Thymus (tissue), 11 donors: ENCODE data around the gene DCBLD2. TPM values are rescaled to one million over a fixed set of nuclear protein-coding genes. Genes with fewer than 3 reads are reported as not detected.
"Not testable (repeated sequence)": the region's sequence is repeated elsewhere in the genome, so short reads cannot be mapped to it uniquely, and the experiment has no call there.

ENCODE experiments used
- DNase-seq, 9 donors: peaks; one replicate each; pipeline ENCODE4 v3.0.0-alpha.2; 2013; ENCODE audit warnings: low spot score in 9 of 9, low read depth in 6 of 9, missing footprints in 1 of 9
- H3K27ac ChIP-seq, 2 donors: one replicate each; pipeline ENCODE4 v1.5.1; 2013; ENCODE audit warnings: control low read depth in 1 of 2, low read depth in 1 of 2, low read length in 1 of 2, mild to moderate bottlenecking in 1 of 2, moderate library complexity in 1 of 2
- H3K27me3 ChIP-seq, 2 donors: one replicate each; pipeline ENCODE4 v1.5.1; 2013; ENCODE audit warnings: low read length in 1 of 2; ENCODE audit not compliant: control insufficient read depth in 2 of 2, insufficient read depth in 1 of 2
- H3K36me3 ChIP-seq, 2 donors: one replicate each; pipeline ENCODE4 v1.5.1; 2013; ENCODE audit warnings: low read length in 1 of 2, mild to moderate bottlenecking in 1 of 2, moderate library complexity in 1 of 2; ENCODE audit not compliant: control insufficient read depth in 2 of 2, insufficient read depth in 2 of 2
- H3K4me1 ChIP-seq, 2 donors: one replicate each; pipeline ENCODE4 v1.5.1; 2013; ENCODE audit warnings: low read length in 2 of 2; ENCODE audit not compliant: control insufficient read depth in 2 of 2, insufficient read depth in 2 of 2
- H3K4me3 ChIP-seq, 2 donors: one replicate each; pipeline ENCODE4 v1.5.1; 2013; ENCODE audit warnings: low read length in 2 of 2, control low read depth in 1 of 2, mild to moderate bottlenecking in 1 of 2
- H3K9me3 ChIP-seq, 2 donors: one replicate each; pipeline ENCODE4 v1.5.1; 2013; ENCODE audit warnings: low read length in 1 of 2, mild to moderate bottlenecking in 1 of 2; ENCODE audit not compliant: control insufficient read depth in 2 of 2, insufficient read depth in 1 of 2
- WGBS: extraction: QIAGEN DNeasy Blood & Tissue Kit; methylation state at CpG from one replicate; pipeline ENCODE4 v1.1.7; 2013; 5-methylcytosine and 5-hydroxymethylcytosine counted together
- polyA plus RNA-seq: library from polyadenylated mRNA; stranded (reverse); fragments of 200-250 nt; gene quantifications from one replicate; pipeline ENCODE4 v1.2.3, GENCODE V29; 2013
- total RNA-seq: library from RNA; stranded (reverse); fragments of 120-200 nt; gene quantifications from one replicate; pipeline ENCODE4 v1.2.4, GENCODE V29; 2013
- donor health status: healthy.

DCBLD2 gene
- total and polyA plus RNA-seq, 2 donors: 5.5 to 9.9 TPM

DNA sequence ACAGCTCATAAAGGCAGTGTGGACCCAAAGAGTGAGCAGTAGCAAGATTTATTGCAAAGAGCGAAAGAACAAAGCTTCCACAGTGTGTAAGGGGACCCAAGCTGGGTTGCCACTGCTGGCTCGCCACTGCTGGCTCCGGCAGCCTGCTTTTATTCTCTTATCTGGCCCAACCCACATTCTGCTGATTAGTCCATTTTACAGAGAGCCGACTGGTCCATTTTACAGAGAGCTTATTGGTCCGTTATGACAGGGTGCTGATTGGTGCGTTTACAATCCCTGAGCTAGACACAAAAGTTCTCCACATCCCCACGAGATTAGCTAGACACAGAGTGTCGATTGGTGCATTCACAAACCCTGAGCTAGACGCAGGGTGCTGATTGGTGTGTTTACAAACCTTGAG, 44.2 kb downstream of the DCBLD2 start:
- DNase-seq, H3K36me3 ChIP-seq, H3K27me3 ChIP-seq, H3K27ac ChIP-seq, H3K4me1 ChIP-seq, H3K4me3 ChIP-seq: not testable (repeated sequence)
- peaks cover 0 to 10% of the 10 kb centered on the region in 2 donors for H3K9me3 ChIP-seq
- WGBS: 98% methylated on average over 9 of the region's 9 CpGs

DNA sequence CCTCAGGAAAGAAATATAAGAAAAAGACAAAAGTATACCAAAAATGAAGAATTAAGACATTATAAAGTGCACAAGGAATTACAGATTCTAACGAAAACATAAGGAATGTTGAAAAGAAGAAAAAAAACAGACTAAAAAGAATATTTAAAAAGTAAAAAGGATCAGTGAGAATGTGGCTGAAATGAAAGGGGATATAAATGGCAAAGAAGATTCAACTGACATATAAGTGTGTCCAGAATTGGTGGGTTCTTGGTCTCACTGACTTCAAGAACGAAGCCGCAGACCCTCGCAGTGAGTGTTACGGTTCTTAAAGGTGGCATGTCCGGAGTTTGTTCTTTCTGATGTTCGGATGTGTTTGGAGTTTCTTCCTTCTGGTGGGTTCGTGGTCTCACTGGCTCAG, 44.8 kb downstream of the DCBLD2 start:
- 98% methylated on average over 8 of the region's 8 CpGs for WGBS

DNA sequence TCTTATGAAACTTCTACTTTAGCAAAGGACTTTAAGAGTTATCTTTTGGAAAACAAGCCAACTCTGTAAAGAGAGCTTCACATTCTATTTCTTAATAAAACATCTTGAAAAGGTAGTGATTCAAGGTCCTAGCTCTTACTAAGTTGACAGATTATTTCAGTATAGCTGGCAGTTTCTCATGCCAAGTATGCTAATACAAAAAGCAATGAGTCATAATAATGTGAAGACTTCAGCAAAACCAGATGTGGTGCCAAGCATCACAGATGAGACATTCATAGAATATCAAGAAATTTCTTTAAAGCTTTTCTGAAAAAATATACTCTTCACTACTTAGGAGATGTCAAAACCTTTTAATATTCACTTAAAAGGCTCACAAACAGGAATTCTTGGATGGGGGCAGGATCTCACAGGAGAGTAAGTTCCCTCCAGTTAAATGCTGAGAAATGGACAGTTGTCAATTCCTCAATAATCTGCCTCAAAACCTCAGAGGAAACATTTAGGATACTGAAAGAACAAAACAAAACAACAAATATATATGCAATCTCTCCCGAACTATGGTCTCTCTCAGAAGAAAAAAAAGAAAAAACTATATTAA, 45.6 kb downstream of the DCBLD2 start:
- H3K27ac ChIP-seq: no peak overlapping the region
- no peaks in the 10 kb centered on the region for H3K36me3 ChIP-seq
- H3K9me3 ChIP-seq: peaks cover 0 to 10% of the 10 kb centered on the region in 2 donors
- no peak overlapping the region for H3K4me3 ChIP-seq
- H3K4me1 ChIP-seq: no peaks in the 10 kb centered on the region
- no peaks in the 10 kb centered on the region for H3K27me3 ChIP-seq
- 95% methylated on average over 1 of the region's 1 CpG for WGBS
- DNase-seq: no peak

More for the DNA sequence above, 44.8 kb downstream of the DCBLD2 start:
- Histone ChIP-seq H3K27ac (no peak overlapping the region), H3K4me1 (no peaks in the 10 kb centered on the region), H3K27me3 (no peaks in the 10 kb centered on the region), H3K4me3 (no peak overlapping the region), H3K36me3 (no peaks in the 10 kb centered on the region), H3K9me3 (peaks cover 0 to 10% of the 10 kb centered on the region in 2 donors)
- DNase-seq: no peak

DNA sequence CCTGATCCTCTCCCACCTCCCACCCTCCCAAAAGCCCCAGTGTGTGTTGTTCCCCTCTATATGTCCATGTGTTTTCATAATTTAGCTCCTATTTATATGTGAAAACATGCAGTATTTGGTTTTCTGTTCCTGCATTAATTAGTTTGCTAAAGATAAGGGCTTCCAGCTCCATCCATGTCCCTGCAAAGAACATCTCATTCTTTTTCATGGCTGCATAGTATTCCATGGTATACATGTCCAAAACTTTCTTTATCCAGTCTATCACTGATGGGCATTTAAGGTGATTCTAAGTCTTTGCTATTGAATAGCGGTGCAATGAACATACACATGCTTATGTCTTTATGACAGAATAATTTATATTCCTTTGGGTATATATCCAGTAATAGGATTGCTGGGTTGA, 53.4 kb downstream of the DCBLD2 start:
- H3K27ac ChIP-seq: no peak overlapping the region
- H3K36me3 ChIP-seq: no peaks in the 10 kb centered on the region
- no peaks in the 10 kb centered on the region for H3K9me3 ChIP-seq
- WGBS: 95% methylated on average over 1 of the region's 1 CpG
- H3K4me3 ChIP-seq: no peak overlapping the region
- no peaks in the 10 kb centered on the region for H3K4me1 ChIP-seq
- DNase-seq: no peak
- no peaks in the 10 kb centered on the region for H3K27me3 ChIP-seq

DNA sequence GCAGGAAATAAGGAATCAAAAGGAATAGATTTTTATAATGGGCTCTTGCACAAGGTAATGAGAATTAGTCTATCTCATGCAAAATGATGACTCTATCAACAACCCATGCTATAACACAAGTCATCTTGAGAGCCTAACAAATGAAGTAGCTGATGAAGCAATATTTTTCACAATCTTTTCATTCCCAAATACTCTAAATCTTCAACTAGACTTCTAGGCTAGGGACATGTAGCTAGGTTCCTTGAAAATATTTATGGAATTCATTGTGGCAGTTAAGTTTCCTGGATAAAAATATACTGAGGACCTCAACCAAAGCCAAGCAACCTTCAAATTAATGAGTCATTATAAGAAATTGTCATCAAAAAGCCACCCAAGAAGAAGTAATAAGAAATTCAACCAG, 55.4 kb downstream of the DCBLD2 start:
- H3K9me3 ChIP-seq: no peaks in the 10 kb centered on the region
- no peak for DNase-seq
- no peak overlapping the region for H3K4me3 ChIP-seq
- no peaks in the 10 kb centered on the region for H3K27me3 ChIP-seq
- H3K4me1 ChIP-seq: no peaks in the 10 kb centered on the region
- no peaks in the 10 kb centered on the region for H3K36me3 ChIP-seq
- H3K27ac ChIP-seq: no peak overlapping the region

DNA sequence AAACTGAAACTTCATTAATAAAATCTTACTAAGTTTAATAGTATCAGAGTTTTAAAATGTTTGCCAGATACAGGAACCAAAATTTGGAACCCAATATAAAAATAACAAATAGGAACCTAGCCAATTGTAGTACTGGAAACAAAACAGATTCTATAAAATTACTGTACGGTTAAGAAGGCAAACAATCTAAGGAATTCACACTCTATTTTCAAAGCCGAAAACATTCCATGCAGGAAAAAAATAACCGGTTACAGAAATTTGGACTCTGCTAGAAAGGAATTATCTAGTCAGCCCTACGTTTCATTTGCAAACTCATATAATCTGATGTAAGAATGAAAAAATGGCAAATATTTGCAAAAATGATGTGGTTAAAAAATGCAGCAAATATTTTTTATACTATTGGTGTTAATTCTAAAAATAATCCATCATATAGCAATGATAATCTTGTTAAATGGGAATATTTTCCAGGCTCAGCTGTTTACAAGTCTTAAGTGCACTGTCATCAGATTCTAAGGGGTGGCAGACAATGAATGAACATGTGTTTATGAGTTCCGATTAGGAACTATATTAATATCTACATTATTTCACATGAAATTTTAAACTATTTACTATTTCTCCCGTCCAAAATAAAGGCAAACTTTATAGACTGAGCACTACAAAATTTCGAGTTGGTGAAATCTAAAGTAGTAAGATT, 58.1 kb downstream of the DCBLD2 start:
- Histone ChIP-seq H3K36me3 (no peaks in the 10 kb centered on the region), H3K4me1 (no peaks in the 10 kb centered on the region), H3K27me3 (no peaks in the 10 kb centered on the region), H3K9me3 (no peaks in the 10 kb centered on the region), H3K27ac (no peak overlapping the region), H3K4me3 (no peak overlapping the region)
- no peak for DNase-seq
- 95% methylated on average over 7 of the region's 7 CpGs for WGBS

DNA sequence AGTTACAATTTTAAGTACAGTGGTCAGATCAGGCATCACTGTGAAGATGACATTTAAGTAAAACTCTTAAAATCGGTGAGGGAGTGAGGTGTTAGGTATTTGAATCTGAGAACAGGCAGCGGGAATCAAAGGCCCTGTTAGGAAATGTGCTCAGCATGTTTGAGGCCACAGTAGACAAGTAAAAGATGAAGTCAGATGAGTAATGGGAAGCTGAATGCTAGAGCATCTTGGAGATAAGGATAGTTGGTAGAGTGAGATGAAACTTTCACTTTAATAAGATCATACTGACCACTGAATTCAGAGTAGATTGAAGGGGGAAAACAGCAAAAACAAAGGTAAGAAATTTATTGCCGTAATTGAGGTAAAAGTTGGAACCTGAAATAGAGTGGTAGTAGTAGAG, 61.6 kb downstream of the DCBLD2 start:
- 98% methylated on average over 3 of the region's 3 CpGs for WGBS
- H3K4me1 ChIP-seq: no peaks in the 10 kb centered on the region
- H3K27ac ChIP-seq: no peak overlapping the region
- H3K36me3 ChIP-seq: no peaks in the 10 kb centered on the region
- H3K4me3 ChIP-seq: no peak overlapping the region
- DNase-seq: no peak
- H3K9me3 ChIP-seq: no peaks in the 10 kb centered on the region
- H3K27me3 ChIP-seq: no peaks in the 10 kb centered on the region

DNA sequence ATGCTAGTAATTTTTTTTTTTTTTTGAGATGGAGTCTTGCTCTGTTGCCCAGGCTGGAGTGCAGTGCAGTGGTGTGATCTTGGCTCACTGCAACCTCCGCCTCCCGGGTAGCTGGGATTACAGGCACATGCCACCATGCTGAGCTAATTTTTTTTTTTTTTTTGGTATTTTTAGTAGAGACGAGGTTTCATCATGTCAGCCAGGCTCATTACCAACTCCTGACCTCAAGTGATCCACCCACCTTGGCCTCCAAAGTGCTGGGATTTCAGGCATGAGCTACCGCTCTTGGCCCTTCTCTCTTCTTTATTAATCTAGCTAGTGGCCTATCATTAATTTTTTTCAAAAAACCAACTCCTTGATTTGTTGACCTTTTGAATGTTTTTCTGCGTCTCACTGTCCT, 70.4 kb downstream of the DCBLD2 start:
- not testable (repeated sequence) for DNase-seq, H3K4me3 ChIP-seq, H3K27me3 ChIP-seq, H3K27ac ChIP-seq, H3K36me3 ChIP-seq, H3K4me1 ChIP-seq, H3K9me3 ChIP-seq
- 97% methylated on average over 5 of the region's 5 CpGs for WGBS

DNA sequence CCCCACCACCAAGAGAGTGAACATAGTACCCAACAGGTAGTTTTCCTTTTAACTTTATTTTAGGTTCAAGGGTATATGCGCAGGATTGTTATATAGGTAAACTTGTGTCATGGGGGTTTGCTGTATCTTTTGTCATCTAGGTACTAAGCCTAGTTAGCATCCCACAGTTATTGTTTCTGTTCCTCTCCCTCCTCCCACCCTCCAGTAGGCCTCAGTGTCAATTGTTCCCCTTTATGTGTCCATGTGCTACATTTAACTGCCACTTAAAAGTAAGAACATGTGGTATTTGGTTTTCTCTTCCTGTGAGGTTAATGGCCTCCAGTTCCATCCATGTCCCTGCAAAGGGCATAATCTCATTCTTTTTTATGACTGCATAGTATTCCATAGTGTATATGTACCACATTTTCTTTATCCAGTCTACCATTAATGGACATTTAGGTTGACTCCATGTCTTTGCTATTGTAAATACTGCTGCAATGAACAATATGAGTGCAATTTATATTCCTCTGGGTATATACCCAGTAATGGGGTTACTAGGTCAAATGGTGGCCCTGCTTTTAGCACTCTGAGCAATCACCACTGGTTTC, 72.2 kb downstream of the DCBLD2 start:
- Histone ChIP-seq H3K27me3 (no peaks in the 10 kb centered on the region), H3K27ac (no peak overlapping the region), H3K36me3 (no peaks in the 10 kb centered on the region), H3K4me1 (no peaks in the 10 kb centered on the region), H3K4me3 (no peak overlapping the region), H3K9me3 (no peaks in the 10 kb centered on the region)
- WGBS: 100% methylated on average over 1 of the region's 1 CpG
- DNase-seq: no peak
